SK-N-SH treated with all-trans-retinoic acid at 6 μM for 48 hours (cell line): ENCODE results near the gene HIGD2A.

Experiments
- ATAC-seq: fragments of 200-7000 bp; cut with Tn5 transposase; 3 replicates; pipeline ENCODE4 v1.9.1; 2020; ENCODE audit warnings: mild to moderate bottlenecking, moderate library complexity
- ARNTL ChIP-seq: fragments of 450-650 bp; formaldehyde crosslinking; IDR thresholded peaks from 2 replicates; pipeline ENCODE4 v1.5.0; 2020; ENCODE audit warnings: low read depth, mild to moderate bottlenecking, moderate library complexity, borderline replicate concordance
- BACH2 ChIP-seq: fragments of 250-450 bp; sonication (Bioruptor Pico); IDR thresholded peaks from 2 replicates; pipeline ENCODE4 v1.9.0; 2021; ENCODE audit warnings: mild to moderate bottlenecking, borderline replicate concordance
- CSDC2 ChIP-seq: fragments of 250-450 bp; sonication (Bioruptor Pico); IDR thresholded peaks from 2 replicates; pipeline ENCODE4 v1.5.0; 2020; ENCODE audit warnings: mild to moderate bottlenecking, moderate library complexity
- ESRRG ChIP-seq: fragments of 250-450 bp; sonication (Bioruptor Pico); IDR thresholded peaks from 2 replicates; pipeline ENCODE4 v1.6.1; 2021; ENCODE audit warnings: mild to moderate bottlenecking
- ISL1 ChIP-seq: fragments of 250-450 bp; sonication (Bioruptor Pico); IDR thresholded peaks from 2 replicates; pipeline ENCODE4 v2.1.2; 2022; ENCODE audit warnings: mild to moderate bottlenecking, moderate library complexity
- OSR1 ChIP-seq: fragments of 250-450 bp; sonication (Bioruptor Pico); IDR thresholded peaks from 2 replicates; pipeline ENCODE4 v1.8.0; 2022; ENCODE audit warnings: moderate library complexity, mild to moderate bottlenecking, inconsistent platforms
- PPARA ChIP-seq: fragments of 250-450 bp; sonication (Bioruptor Pico); IDR thresholded peaks from 2 replicates; pipeline ENCODE4 v1.5.0; 2020; ENCODE audit warnings: mild to moderate bottlenecking, borderline replicate concordance
- RARB ChIP-seq: fragments of 250-450 bp; sonication (Bioruptor Pico); IDR thresholded peaks from 2 replicates; pipeline ENCODE4 v1.8.0; 2021; ENCODE audit warnings: mild to moderate bottlenecking, moderate library complexity
- SNAI2 ChIP-seq: fragments of 250-450 bp; sonication (Bioruptor Pico); IDR thresholded peaks from 2 replicates; pipeline ENCODE4 v1.5.0; 2020; ENCODE audit warnings: mild to moderate bottlenecking, moderate library complexity
- TCF4 ChIP-seq: fragments of 250-450 bp; sonication (Bioruptor Pico); IDR thresholded peaks from 2 replicates; pipeline ENCODE4 v1.8.0; 2021; ENCODE audit warnings: mild to moderate bottlenecking, moderate library complexity, borderline replicate concordance
- ZC3H10 ChIP-seq: fragments of 250-450 bp; sonication (Bioruptor Pico); IDR thresholded peaks from 2 replicates; pipeline ENCODE4 v1.5.1; 2021; ENCODE audit warnings: mild to moderate bottlenecking, moderate library complexity
- ZFP3 ChIP-seq: fragments of 250-450 bp; sonication (Bioruptor Pico); IDR thresholded peaks from 2 replicates; pipeline ENCODE4 v1.5.0; 2020; ENCODE audit warnings: mild to moderate bottlenecking, moderate library complexity
- ZFP30 ChIP-seq: fragments of 450-650 bp; formaldehyde crosslinking; IDR thresholded peaks from 2 replicates; pipeline ENCODE4 v1.5.0; 2022; ENCODE audit warnings: mild to moderate bottlenecking, moderate library complexity
- ZNF565 ChIP-seq: fragments of 450-650 bp; formaldehyde crosslinking; conservative IDR thresholded peaks from 2 replicates; pipeline ENCODE4 v1.5.0; 2020; ENCODE audit warnings: low read depth, mild to moderate bottlenecking, moderate library complexity
- ZNF70 ChIP-seq: fragments of 450-650 bp; formaldehyde crosslinking; IDR thresholded peaks from 2 replicates; pipeline ENCODE4 v1.5.0; 2020; ENCODE audit warnings: mild to moderate bottlenecking, moderate library complexity
- ZNF8 ChIP-seq: fragments of 450-650 bp; formaldehyde crosslinking; IDR thresholded peaks from 2 replicates; pipeline ENCODE4 v1.5.0; 2020; ENCODE audit warnings: mild to moderate bottlenecking, moderate library complexity
- TF ChIP-seq, protein P1 (sequence below): fragments of 250-450 bp; sonication (Bioruptor Pico); IDR thresholded peaks from 2 replicates; pipeline ENCODE4 v1.5.0; 2020; ENCODE audit warnings: mild to moderate bottlenecking, moderate library complexity
- TF ChIP-seq, protein P2 (sequence below): fragments of 250-450 bp; sonication (Bioruptor Pico); IDR thresholded peaks from 2 replicates; pipeline ENCODE4 v1.8.0; 2020; ENCODE audit warnings: mild to moderate bottlenecking, moderate library complexity, borderline replicate concordance
- TF ChIP-seq, protein P3 (sequence below): fragments of 250-450 bp; sonication (Bioruptor Pico); IDR thresholded peaks from 2 replicates; pipeline ENCODE4 v1.5.1; 2021; ENCODE audit warnings: mild to moderate bottlenecking, moderate library complexity
- TF ChIP-seq, protein P4 (sequence below): fragments of 250-450 bp; sonication (Bioruptor Pico); IDR thresholded peaks from 2 replicates; pipeline ENCODE4 v1.8.0; 2021; ENCODE audit warnings: low read depth, mild to moderate bottlenecking, moderate library complexity, borderline replicate concordance

Gene HIGD2A

DNA sequence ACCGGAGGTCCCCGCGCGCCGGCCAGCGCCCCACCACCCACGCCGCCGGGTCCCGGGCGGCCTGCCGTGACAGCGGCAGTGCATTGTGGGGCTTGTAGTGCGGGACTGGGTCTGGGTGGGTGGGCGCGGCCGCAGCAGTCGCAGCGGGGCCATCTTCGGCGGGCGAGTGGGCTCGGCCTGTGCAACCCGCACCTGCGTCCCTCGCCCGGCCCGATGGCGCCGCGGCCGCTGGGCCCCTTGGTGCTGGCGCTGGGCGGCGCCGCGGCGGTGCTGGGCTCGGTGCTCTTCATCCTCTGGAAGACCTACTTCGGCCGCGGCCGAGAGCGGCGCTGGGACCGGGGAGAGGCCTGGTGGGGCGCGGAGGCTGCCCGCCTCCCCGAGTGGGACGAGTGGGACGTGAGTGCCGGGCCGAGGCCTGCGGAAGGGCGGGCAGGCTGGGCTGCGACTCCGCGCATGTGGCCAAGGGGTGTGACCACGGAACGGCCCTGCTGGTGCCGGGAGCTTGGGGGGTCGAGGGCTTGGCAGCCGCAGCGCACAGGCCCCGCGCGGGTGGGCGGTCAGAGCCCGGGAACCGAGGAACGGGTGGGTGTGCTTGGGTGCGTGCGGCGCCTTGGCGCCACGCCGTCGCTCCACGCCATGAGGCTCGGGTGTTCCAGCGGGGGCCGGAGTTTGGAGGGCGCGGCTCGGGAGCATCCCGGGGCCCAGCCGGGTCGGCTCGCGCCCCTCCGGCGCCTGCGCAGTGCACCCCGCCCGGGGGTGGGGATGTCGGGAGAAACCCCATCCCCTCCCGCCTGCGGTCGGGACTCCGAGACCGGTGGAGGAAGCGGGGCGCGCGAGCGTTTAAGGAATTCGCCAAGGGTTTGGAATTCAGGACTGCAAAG lies 23.0 kb upstream of the HIGD2A start, which contains the start of gene ARL10:
Gene ARL10 (plus strand): TSS at position 137 of the 881 bp plus-strand sequence. CDS start 77 bp downstream, at position 214.
- ATAC-seq = peak; percentile 56
- TF ChIP-seq, protein P1, sequence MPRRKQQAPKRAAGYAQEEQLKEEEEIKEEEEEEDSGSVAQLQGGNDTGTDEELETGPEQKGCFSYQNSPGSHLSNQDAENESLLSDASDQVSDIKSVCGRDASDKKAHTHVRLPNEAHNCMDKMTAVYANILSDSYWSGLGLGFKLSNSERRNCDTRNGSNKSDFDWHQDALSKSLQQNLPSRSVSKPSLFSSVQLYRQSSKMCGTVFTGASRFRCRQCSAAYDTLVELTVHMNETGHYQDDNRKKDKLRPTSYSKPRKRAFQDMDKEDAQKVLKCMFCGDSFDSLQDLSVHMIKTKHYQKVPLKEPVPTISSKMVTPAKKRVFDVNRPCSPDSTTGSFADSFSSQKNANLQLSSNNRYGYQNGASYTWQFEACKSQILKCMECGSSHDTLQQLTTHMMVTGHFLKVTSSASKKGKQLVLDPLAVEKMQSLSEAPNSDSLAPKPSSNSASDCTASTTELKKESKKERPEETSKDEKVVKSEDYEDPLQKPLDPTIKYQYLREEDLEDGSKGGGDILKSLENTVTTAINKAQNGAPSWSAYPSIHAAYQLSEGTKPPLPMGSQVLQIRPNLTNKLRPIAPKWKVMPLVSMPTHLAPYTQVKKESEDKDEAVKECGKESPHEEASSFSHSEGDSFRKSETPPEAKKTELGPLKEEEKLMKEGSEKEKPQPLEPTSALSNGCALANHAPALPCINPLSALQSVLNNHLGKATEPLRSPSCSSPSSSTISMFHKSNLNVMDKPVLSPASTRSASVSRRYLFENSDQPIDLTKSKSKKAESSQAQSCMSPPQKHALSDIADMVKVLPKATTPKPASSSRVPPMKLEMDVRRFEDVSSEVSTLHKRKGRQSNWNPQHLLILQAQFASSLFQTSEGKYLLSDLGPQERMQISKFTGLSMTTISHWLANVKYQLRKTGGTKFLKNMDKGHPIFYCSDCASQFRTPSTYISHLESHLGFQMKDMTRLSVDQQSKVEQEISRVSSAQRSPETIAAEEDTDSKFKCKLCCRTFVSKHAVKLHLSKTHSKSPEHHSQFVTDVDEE = peak; percentile 29; the same call in 1 of the 2 replicates
- TF ChIP-seq, protein P2, sequence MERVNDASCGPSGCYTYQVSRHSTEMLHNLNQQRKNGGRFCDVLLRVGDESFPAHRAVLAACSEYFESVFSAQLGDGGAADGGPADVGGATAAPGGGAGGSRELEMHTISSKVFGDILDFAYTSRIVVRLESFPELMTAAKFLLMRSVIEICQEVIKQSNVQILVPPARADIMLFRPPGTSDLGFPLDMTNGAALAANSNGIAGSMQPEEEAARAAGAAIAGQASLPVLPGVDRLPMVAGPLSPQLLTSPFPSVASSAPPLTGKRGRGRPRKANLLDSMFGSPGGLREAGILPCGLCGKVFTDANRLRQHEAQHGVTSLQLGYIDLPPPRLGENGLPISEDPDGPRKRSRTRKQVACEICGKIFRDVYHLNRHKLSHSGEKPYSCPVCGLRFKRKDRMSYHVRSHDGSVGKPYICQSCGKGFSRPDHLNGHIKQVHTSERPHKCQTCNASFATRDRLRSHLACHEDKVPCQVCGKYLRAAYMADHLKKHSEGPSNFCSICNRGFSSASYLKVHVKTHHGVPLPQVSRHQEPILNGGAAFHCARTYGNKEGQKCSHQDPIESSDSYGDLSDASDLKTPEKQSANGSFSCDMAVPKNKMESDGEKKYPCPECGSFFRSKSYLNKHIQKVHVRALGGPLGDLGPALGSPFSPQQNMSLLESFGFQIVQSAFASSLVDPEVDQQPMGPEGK (CRISPR knock-in tag) = no peak
- TF ChIP-seq, all 23 proteins: peak for 1

DNA sequence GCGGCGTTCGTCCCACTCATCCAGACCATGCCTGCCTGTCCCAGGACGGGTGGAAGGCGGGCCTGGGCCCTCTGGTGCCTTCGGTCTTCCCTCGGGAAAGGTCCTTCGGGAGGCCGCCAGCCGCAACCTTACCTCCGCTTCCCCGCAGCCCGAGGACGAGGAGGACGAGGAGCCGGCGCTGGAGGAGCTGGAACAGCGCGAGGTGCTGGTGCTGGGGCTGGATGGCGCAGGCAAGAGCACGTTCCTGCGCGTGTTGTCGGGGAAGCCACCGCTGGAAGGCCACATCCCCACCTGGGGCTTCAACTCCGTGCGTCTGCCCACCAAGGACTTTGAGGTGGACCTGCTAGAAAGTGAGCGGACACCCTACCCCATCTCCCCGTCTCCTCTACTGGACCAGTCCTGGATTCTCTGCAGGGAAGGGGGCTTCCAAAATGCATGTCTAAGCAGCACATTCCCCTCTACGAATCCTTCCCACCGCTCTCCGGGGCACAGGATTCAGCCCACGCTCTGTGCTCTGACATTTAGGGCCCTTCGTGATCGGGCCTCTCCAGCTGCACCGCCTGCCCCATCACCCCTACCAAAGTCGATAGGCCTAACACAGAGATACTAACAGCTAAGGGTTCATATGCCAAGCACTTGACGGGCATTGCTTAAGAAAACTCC lies 22.2 kb upstream of the HIGD2A start:
- ATAC-seq = peak; percentile 26; the same call in 2 of the 3 replicates
- TF ChIP-seq OSR1 (CRISPR knock-in tag) (no peak), BACH2 (CRISPR knock-in tag) (no peak), ZNF70 (CRISPR knock-in tag) (no peak), ZC3H10 (no peak), RARB (no peak), TCF4 (CRISPR knock-in tag) (no peak), ZNF565 (no peak), CSDC2 (CRISPR knock-in tag) (no peak), SNAI2 (CRISPR knock-in tag) (no peak), PPARA (CRISPR knock-in tag) (no peak)
- TF ChIP-seq, protein P2 (CRISPR knock-in tag) = no peak
- TF ChIP-seq, protein P3, sequence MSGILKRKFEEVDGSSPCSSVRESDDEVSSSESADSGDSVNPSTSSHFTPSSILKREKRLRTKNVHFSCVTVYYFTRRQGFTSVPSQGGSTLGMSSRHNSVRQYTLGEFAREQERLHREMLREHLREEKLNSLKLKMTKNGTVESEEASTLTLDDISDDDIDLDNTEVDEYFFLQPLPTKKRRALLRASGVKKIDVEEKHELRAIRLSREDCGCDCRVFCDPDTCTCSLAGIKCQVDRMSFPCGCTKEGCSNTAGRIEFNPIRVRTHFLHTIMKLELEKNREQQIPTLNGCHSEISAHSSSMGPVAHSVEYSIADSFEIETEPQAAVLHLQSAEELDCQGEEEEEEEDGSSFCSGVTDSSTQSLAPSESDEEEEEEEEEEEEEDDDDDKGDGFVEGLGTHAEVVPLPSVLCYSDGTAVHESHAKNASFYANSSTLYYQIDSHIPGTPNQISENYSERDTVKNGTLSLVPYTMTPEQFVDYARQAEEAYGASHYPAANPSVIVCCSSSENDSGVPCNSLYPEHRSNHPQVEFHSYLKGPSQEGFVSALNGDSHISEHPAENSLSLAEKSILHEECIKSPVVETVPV (CRISPR knock-in tag) = no peak

DNA sequence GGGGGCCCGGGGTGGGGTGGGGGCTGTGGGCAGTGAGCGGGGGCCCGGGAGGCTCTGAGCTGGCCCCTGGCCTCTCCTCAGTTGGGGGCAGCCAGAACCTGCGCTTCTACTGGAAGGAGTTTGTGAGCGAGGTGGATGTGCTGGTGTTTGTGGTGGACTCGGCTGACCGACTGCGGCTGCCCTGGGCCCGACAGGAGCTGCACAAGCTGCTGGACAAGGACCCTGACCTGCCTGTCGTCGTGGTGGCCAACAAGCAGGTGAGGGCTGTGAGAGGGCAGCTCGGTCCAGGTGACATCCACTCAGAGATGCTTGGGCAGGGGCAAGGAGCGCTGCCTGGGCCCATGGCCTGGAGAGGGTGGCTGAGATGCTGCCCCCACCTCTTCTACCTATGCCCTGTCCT lies 19.8 kb upstream of the HIGD2A start:
- no peak for ATAC-seq
- no peak for TF ChIP-seq ZFP30 (CRISPR knock-in tag)
- TF ChIP-seq RARB = no peak
- no peak for TF ChIP-seq ISL1 (CRISPR knock-in tag)
- TF ChIP-seq, protein P2 (CRISPR knock-in tag) = no peak
- TF ChIP-seq ZFP3 (CRISPR knock-in tag) = no peak
- TF ChIP-seq ESRRG (CRISPR knock-in tag) = no peak
- no peak for TF ChIP-seq ZC3H10
- no peak for TF ChIP-seq PPARA (CRISPR knock-in tag)
- TF ChIP-seq TCF4 (CRISPR knock-in tag) = no peak
- TF ChIP-seq ZNF8 (CRISPR knock-in tag) = no peak
- TF ChIP-seq, protein P4, sequence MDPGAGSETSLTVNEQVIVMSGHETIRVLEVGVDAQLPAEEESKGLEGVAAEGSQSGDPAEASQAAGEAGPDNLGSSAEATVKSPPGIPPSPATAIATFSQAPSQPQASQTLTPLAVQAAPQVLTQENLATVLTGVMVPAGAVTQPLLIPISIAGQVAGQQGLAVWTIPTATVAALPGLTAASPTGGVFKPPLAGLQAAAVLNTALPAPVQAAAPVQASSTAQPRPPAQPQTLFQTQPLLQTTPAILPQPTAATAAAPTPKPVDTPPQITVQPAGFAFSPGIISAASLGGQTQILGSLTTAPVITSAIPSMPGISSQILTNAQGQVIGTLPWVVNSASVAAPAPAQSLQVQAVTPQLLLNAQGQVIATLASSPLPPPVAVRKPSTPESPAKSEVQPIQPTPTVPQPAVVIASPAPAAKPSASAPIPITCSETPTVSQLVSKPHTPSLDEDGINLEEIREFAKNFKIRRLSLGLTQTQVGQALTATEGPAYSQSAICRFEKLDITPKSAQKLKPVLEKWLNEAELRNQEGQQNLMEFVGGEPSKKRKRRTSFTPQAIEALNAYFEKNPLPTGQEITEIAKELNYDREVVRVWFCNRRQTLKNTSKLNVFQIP (CRISPR knock-in tag) = no peak
- no peak for TF ChIP-seq ZNF70 (CRISPR knock-in tag)
- TF ChIP-seq OSR1 (CRISPR knock-in tag) = no peak
- TF ChIP-seq ZNF565 = no peak
- TF ChIP-seq, protein P3 (CRISPR knock-in tag) = no peak
- no peak for TF ChIP-seq CSDC2 (CRISPR knock-in tag)
- TF ChIP-seq ARNTL = no peak
